Osteoblast (primary cell): ENCODE data around the gene CNGA2. TPM values are rescaled to one million over a fixed set of nuclear protein-coding genes. Genes with fewer than 3 reads are reported as not detected.

Source experiments
- DNase-seq: peaks from one replicate; pipeline ENCODE4 v3.0.0; 2011; ENCODE audit warnings: low spot score, mixed read lengths; ENCODE audit not compliant: insufficient read length; ENCODE audit errors: missing footprints
- H2AFZ ChIP-seq: 2 replicates; pipeline ENCODE4 v1.6.0; 2011; ENCODE audit warnings: mild to moderate bottlenecking, low read length
- H3K27ac ChIP-seq: 2 replicates; pipeline ENCODE4 v1.5.1; 2011; ENCODE audit warnings: mild to moderate bottlenecking, low read depth, low read length, moderate library complexity
- H3K27me3 ChIP-seq: 2 replicates; pipeline ENCODE4 v1.6.0; 2012; ENCODE audit warnings: mild to moderate bottlenecking, control low read depth, inconsistent platforms, low read length, moderate library complexity; ENCODE audit not compliant: insufficient read depth
- H3K36me3 ChIP-seq: 2 replicates; pipeline ENCODE4 v1.5.1; 2011; ENCODE audit warnings: mild to moderate bottlenecking, low read length, control low read depth, moderate library complexity; ENCODE audit not compliant: insufficient read depth
- H3K4me1 ChIP-seq: 2 replicates; pipeline ENCODE4 v1.5.1; 2011; ENCODE audit warnings: mild to moderate bottlenecking, low read length, control low read depth, moderate library complexity; ENCODE audit not compliant: insufficient read depth
- H3K4me2 ChIP-seq: 2 replicates; pipeline ENCODE4 v1.6.0; 2011; ENCODE audit warnings: mild to moderate bottlenecking, low read length; ENCODE audit not compliant: insufficient read depth
- H3K4me3 ChIP-seq: fragments of 200-600 bp; sonication (generic); 3 replicates; pipeline ENCODE4 v1.5.1; 2012; ENCODE audit warnings: mild to moderate bottlenecking, low read length, inconsistent platforms; ENCODE audit not compliant: insufficient read depth
- H3K79me2 ChIP-seq: 2 replicates; pipeline ENCODE4 v1.6.0; 2012; ENCODE audit warnings: mild to moderate bottlenecking, low read length, control low read depth, inconsistent platforms; ENCODE audit not compliant: insufficient read depth
- H3K9me3 ChIP-seq: 2 replicates; pipeline ENCODE4 v1.5.1; 2011; ENCODE audit warnings: low read depth, low read length, control low read depth
- H4K20me1 ChIP-seq: 2 replicates; pipeline ENCODE4 v1.6.0; 2012; ENCODE audit warnings: mild to moderate bottlenecking, low read length, control low read depth; ENCODE audit not compliant: insufficient read depth
- total RNA-seq: library from RNA; depleted of rRNA; stranded (reverse); fragments of >200 nt; gene quantifications from 2 replicates; pipeline ENCODE4 v1.2.3, GENCODE V29; 2012
- TF ChIP-seq, protein P1 (sequence below): IDR thresholded peaks from 2 replicates; pipeline ENCODE4 v1.5.1; 2011; ENCODE audit warnings: mild to moderate bottlenecking, low read depth, low read length, moderate library complexity; ENCODE audit errors: extremely low read depth

CNGA2 gene
- total RNA-seq, 1 donor, result not detected

DNA sequence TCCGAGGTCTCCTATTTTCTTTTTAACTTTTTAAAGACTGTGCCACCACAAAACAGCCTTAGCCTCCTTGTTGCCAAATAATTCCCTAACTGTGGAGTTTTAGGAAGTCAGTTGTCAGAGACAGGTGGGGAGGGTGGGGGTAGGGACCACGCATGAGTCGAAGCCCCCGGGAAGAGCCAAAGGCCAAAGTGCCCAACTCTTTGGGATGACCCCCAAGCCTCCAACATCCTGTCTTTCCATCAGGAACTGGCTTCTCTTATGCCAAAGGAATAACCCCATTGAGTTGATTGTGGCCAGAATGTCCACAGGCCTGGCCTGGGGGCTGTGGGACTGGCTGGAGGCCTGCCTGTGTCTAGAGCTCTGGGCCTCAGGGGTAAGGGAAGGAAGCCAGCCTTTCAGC lies 33.5 kb upstream of the CNGA2 start:
- H3K4me3 ChIP-seq, result no peak overlapping the region
- H3K27me3 ChIP-seq, result no peaks in the 10 kb centered on the region
- no peak overlapping the region for H3K27ac ChIP-seq
- no peaks in the 10 kb centered on the region for H3K79me2 ChIP-seq
- TF ChIP-seq, protein P1, sequence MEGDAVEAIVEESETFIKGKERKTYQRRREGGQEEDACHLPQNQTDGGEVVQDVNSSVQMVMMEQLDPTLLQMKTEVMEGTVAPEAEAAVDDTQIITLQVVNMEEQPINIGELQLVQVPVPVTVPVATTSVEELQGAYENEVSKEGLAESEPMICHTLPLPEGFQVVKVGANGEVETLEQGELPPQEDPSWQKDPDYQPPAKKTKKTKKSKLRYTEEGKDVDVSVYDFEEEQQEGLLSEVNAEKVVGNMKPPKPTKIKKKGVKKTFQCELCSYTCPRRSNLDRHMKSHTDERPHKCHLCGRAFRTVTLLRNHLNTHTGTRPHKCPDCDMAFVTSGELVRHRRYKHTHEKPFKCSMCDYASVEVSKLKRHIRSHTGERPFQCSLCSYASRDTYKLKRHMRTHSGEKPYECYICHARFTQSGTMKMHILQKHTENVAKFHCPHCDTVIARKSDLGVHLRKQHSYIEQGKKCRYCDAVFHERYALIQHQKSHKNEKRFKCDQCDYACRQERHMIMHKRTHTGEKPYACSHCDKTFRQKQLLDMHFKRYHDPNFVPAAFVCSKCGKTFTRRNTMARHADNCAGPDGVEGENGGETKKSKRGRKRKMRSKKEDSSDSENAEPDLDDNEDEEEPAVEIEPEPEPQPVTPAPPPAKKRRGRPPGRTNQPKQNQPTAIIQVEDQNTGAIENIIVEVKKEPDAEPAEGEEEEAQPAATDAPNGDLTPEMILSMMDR, result no peak
- no peak overlapping the region for H3K4me2 ChIP-seq
- no peaks in the 10 kb centered on the region for H3K4me1 ChIP-seq
- no peaks in the 10 kb centered on the region for H3K9me3 ChIP-seq
- H3K36me3 ChIP-seq, result no peaks in the 10 kb centered on the region
- no peak overlapping the region for H2AFZ ChIP-seq
- H4K20me1 ChIP-seq, result no peaks in the 10 kb centered on the region
- DNase-seq, result no peak

DNA sequence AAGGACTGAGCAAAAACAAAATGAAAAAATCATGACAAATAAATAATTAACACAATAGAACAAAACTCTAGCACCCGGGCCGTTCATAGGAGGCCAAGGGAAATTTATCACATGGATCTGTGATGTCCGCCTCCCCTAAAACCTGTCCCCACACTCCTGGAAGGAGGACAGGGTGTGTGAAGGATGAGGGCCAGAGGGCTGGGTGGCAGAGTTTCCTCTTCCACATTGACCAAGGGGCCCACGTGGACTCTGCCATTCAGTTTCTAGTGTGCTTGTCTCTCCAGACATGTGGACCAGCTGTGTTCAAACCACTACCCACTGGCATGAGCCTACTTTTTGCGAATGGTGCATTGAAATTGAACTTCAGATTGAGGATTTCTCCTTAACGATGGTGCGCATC lies 33.0 kb upstream of the CNGA2 start:
- TF ChIP-seq, protein P1, result no peak
- Histone ChIP-seq H3K27ac (no peak overlapping the region), H2AFZ (no peak overlapping the region), H3K4me2 (no peak overlapping the region), H3K79me2 (no peaks in the 10 kb centered on the region), H3K4me1 (no peaks in the 10 kb centered on the region), H3K9me3 (no peaks in the 10 kb centered on the region), H3K36me3 (no peaks in the 10 kb centered on the region), H4K20me1 (no peaks in the 10 kb centered on the region), H3K4me3 (no peak overlapping the region), H3K27me3 (no peaks in the 10 kb centered on the region)
- no peak for DNase-seq

- no peaks in the 10 kb centered on the region for H4K20me1 ChIP-seq
- no peaks in the 10 kb centered on the region for H3K27me3 ChIP-seq
- no peaks in the 10 kb centered on the region for H3K36me3 ChIP-seq
- H3K4me1 ChIP-seq, result no peaks in the 10 kb centered on the region
- H3K79me2 ChIP-seq, result no peaks in the 10 kb centered on the region
- no peak overlapping the region for H2AFZ ChIP-seq
- no peak overlapping the region for H3K4me2 ChIP-seq
- H3K27ac ChIP-seq, result no peak overlapping the region
- no peaks in the 10 kb centered on the region for H3K9me3 ChIP-seq
- TF ChIP-seq, protein P1, result no peak
- no peak overlapping the region for H3K4me3 ChIP-seq
- no peak for DNase-seq
Observed at GRCh38 chrX:151702026-151702714, 32.4 kb upstream of the CNGA2 start.

- H3K36me3 ChIP-seq, result no peaks in the 10 kb centered on the region
- H3K4me1 ChIP-seq, result no peaks in the 10 kb centered on the region
- DNase-seq, result no peak
- H2AFZ ChIP-seq, result no peak overlapping the region
- TF ChIP-seq, protein P1, result no peak
- no peak overlapping the region for H3K4me3 ChIP-seq
- H4K20me1 ChIP-seq, result no peaks in the 10 kb centered on the region
- H3K9me3 ChIP-seq, result no peaks in the 10 kb centered on the region
- no peak overlapping the region for H3K27ac ChIP-seq
- no peak overlapping the region for H3K4me2 ChIP-seq
- no peaks in the 10 kb centered on the region for H3K79me2 ChIP-seq
- no peaks in the 10 kb centered on the region for H3K27me3 ChIP-seq
Observed at GRCh38 chrX:151702741-151703340, 31.7 kb upstream of the CNGA2 start.
